ENCODE data around the gene SEMA5A. TPM values are rescaled to one million over a fixed set of nuclear protein-coding genes. Genes with fewer than 3 reads are reported as not detected.

Gene SEMA5A
- total RNA-seq, 1 donor from 2014 or later = not detected

DNA sequence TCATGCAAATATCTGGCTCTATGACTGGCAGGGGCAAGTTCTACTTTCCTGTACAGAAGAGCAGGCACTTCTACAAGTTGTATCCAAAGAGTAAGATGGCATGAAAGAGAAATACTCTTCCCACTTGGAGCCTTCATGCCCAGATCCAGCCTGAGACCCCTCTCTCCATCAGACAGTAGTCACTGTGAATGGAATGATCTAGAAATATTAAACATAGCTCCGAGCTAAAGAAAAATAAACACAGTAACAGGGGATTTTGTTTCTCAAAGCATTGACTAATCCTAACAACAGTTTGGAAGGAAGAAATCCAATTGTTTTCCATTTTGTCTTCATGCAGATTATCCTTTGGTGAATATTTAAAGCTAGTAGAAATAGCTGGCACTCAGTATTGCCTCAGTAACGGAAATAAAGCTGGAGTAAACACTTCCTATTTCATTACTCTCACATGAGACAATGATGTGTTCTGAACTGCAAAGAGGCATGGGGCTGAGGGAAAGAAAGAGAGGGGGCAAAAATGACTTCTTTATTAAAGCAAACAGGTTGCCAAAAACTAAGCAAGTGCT is 100.0 kb downstream of the SEMA5A start:
- DNase-seq = no peak
- intact Hi-C loops (cut with micrococcal nuclease) = no loop called here
- H3K4me3 Mint-ChIP-seq = no peak overlapping the region

DNA sequence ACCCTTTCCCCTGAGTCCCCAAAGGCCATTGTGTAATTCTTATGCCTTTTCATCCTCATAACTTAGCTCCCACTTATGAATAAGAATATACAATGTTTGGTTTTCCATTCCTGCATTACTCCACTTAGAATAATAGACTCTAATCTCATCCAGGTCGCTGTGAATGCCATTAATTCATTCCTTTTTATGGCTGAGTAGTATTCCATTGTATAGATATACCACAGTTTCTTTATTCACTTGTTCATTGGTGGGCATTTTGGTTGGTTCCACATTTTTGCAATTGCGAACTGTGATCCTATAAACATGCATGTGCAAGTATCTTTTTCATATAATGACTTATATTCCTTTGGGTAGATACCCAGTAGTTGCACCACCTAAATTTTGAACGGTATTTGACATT is 101.5 kb downstream of the SEMA5A start:
- Mint-ChIP-seq H3K36me3 (ENCODE audit: low read depth) (no peaks in the 10 kb centered on the region), H3K4me3 (no peak overlapping the region), H3K27ac (no peak overlapping the region), H3K9me3 (peaks cover 23% of the 10 kb centered on the region), H3K4me1 (no peaks in the 10 kb centered on the region), H3K27me3 (no peaks in the 10 kb centered on the region)
- no peak for DNase-seq
- intact Hi-C loops (cut with micrococcal nuclease) = no loop called here

More for the DNA sequence above, 100.0 kb downstream of the SEMA5A start:
- no peaks in the 10 kb centered on the region for H3K36me3 Mint-ChIP-seq (ENCODE audit: low read depth)
- H3K27me3 Mint-ChIP-seq = no peaks in the 10 kb centered on the region
- H3K27ac Mint-ChIP-seq = no peak overlapping the region
- peaks cover 23% of the 10 kb centered on the region for H3K9me3 Mint-ChIP-seq
- H3K4me1 Mint-ChIP-seq = no peaks in the 10 kb centered on the region

DNA sequence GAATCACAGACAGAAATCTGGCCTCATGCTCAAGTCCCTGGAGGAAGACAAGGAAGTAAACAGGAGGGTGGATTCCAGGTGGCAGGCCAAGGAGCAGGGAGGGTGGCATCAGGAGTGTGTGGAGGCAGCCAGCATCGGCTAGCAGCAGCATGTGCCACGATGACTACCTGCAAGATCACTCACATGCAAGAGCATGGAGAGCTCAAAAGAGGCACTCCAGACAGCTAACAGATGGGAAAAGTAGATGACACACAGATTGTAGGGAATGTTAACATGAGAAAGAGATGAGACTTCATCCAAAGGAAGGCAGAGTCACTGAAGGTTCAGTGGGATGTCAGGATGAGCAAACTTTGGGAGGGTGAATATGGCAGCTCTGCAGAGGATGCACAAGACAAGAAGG is 104.3 kb downstream of the SEMA5A start:
- no peak for DNase-seq
- peaks cover 9% of the 10 kb centered on the region for H3K9me3 Mint-ChIP-seq
- intact Hi-C loops (cut with micrococcal nuclease) = no loop called here
- H3K4me3 Mint-ChIP-seq = no peak overlapping the region
- no peaks in the 10 kb centered on the region for H3K4me1 Mint-ChIP-seq
- H3K27ac Mint-ChIP-seq = no peak overlapping the region
- no peaks in the 10 kb centered on the region for H3K27me3 Mint-ChIP-seq
- H3K36me3 Mint-ChIP-seq (ENCODE audit: low read depth) = no peaks in the 10 kb centered on the region

DNA sequence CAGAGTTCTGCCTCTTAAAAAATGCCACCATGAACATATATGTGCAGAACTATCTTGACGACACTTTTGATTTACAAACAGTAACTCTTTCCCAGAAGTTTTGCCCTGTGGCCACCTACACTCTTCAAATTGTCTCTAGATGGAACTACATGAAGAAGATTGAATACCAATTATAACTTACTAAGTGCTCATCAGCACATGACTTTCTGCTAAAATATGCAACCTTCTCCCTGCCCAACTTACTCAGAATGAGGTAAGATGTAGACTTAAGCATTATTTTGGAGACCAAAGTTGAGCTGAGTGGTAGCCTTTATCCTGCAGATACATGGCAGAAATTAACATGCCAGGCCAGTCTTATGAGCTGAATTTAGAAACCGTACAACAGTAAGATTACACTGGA is 105.4 kb downstream of the SEMA5A start:
- Mint-ChIP-seq H3K9me3 (peaks cover 9% of the 10 kb centered on the region), H3K27ac (no peak overlapping the region), H3K4me1 (no peaks in the 10 kb centered on the region), H3K36me3 (ENCODE audit: low read depth) (no peaks in the 10 kb centered on the region), H3K4me3 (no peak overlapping the region), H3K27me3 (no peaks in the 10 kb centered on the region)
- DNase-seq = no peak
- intact Hi-C loops (cut with micrococcal nuclease) = no loop called here

DNA sequence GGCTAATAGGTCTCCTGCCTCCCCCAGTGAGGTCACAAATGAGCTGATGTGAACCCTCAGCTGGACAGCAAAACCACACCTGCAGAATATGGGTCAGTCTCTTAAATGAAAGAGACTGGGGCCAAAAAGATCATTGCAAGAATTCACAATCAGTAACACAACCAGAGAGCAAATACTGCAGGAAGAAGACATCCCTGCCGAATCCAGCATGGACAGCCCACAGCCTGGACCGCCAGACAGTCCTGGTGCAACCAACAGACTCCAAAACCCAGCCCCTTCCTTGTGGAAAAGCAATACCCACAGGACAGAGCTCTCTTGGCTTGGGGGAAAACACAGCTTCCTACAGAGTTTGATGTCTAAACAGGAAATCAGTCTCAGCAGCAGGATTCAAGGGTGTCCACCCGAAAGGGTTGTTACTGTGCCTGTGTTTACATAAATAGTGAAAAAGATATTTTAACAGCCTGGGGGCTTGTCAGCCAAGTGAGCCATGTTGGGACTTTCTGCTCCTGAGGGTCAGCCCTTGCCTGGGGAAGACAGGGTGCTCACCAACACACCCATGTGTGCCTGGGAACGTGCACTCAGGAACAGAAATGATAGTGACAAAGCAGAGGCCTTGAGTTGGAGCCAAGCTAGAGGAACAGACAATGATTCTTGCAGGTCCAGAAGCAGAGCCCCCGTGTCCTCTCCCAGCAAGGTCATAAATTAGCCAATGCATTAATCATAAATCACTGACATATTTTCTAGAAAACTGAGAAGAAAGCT is 106.2 kb downstream of the SEMA5A start:
- intact Hi-C loops (cut with micrococcal nuclease) = no loop called here
- H3K27ac Mint-ChIP-seq = no peak overlapping the region
- H3K4me1 Mint-ChIP-seq = no peaks in the 10 kb centered on the region
- no peaks in the 10 kb centered on the region for H3K27me3 Mint-ChIP-seq
- peaks cover 9% of the 10 kb centered on the region for H3K9me3 Mint-ChIP-seq
- H3K4me3 Mint-ChIP-seq = no peak overlapping the region
- DNase-seq = no peak
- H3K36me3 Mint-ChIP-seq (ENCODE audit: low read depth) = no peaks in the 10 kb centered on the region

DNA sequence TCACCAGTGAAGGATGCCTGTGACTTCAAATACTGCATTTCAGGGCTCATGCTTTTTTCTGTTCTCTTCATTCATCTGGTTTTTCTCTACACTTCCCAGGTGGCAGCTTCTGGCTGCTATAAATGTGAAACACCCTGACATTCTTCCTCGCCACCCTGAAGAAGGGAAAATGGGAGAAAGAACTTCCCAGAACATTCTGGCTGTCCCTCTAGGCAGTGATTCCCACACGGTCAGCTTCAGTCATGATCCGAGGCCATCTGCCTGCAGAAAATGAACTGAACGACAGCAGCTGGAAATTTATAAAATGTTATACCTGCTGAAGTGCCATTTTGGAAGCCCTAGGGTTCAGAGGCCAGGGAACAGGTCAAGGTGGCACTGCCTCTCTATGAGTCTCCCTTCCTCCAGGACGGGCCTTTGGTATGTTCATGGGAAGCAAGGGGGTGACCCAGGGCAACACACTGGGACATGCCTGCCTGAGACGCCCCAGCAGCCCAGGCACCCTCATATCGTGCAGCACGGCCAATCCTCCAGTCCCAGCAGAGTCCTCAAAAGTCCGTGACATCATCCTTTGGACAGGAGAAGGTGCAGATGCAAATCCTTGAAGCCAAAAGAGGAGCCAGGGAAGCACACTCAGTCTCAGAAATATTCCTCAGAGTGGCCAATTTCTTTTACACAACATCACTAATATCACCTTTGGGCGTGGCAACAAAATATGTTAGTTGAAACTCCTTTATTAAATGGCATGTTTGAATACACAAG is 107.1 kb downstream of the SEMA5A start:
- intact Hi-C loops (cut with micrococcal nuclease) = no loop called here
- Mint-ChIP-seq H3K9me3 (peaks cover 9% of the 10 kb centered on the region), H3K27me3 (no peaks in the 10 kb centered on the region), H3K4me3 (no peak overlapping the region), H3K27ac (no peak overlapping the region), H3K4me1 (no peaks in the 10 kb centered on the region), H3K36me3 (ENCODE audit: low read depth) (no peaks in the 10 kb centered on the region)
- DNase-seq = no peak

DNA sequence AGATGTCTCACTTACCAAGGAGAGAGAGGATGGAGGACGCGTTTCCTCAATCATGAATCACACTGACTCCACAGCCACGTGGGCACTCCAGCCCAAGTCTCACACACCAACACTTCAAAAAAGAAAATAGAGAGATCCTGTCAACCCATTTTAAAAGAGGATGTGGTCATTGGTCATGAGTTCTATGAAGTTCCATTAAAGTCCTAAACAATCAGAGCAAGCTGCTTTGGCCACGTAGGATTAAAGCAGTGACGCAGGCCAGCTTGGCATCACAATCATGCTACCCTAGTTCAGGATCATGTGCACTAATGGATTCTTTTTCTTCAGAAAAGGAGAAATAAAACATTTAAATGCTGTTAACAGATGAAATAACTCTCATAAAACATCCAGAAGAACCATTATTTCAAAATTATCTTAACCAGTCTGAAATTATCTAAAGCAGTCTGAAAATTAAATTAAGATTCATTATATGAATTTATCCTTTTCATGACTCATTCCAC is 108.1 kb downstream of the SEMA5A start:
- no peaks in the 10 kb centered on the region for H3K36me3 Mint-ChIP-seq (ENCODE audit: low read depth)
- H3K27me3 Mint-ChIP-seq = no peaks in the 10 kb centered on the region
- DNase-seq = no peak
- peaks cover 6% of the 10 kb centered on the region for H3K9me3 Mint-ChIP-seq
- no peak overlapping the region for H3K4me3 Mint-ChIP-seq
- H3K4me1 Mint-ChIP-seq = no peaks in the 10 kb centered on the region
- intact Hi-C loops (cut with micrococcal nuclease) = no loop called here
- H3K27ac Mint-ChIP-seq = no peak overlapping the region

DNA sequence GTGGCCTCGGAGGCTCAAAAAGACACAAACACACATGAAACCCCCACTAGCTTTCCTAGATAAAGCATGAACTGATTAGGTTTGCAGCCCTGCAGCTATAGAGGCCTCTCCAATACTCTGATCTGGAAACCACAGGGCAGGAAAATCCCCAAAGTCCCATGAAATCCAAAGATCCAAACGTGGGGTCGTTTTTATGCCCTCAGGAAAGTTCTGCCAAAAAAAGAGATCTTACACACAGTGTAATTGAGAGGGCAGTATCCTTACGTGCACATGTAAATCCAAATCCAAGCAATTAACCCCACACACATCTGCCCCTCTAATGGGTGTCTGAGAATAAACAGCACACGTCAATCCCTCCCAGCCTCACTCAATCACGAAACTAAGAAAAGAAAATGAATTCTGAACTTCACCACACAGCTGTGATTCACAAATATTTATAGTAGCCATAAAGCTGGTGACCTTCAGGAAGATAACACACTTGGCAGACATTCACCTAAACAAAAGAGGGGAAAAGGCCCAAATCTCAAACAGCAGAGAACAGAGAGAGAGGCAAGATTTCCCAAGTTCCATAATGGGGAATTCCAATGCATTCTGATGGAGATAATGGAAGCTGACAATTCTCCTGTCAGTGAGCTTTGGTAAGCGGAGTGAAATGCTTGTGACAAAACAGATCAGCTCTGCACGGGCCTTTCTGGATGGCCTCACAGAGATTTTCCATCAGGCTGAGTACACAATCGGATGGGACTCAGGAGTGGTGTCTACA is 114.2 kb downstream of the SEMA5A start:
- intact Hi-C loops (cut with micrococcal nuclease) = no loop called here

DNA sequence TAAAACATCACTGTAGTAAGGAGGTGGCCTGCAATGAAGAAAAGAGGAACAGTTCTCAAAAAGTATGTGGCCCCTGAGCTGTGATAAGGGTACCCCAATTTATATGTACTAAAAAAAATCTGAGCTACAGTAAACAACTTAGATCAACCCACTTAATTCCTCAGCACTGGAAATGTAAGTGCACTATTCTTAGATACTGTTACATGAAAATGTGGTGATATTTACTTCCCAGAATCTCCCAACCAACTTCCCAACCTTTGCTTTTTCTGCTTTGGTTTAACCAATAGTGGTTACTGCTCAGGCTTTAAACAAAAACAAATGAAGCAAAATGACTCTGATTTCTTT is 114.8 kb downstream of the SEMA5A start:
- Mint-ChIP-seq H3K27me3 (no peaks in the 10 kb centered on the region), H3K4me3 (no peak overlapping the region), H3K4me1 (no peaks in the 10 kb centered on the region), H3K36me3 (ENCODE audit: low read depth) (no peaks in the 10 kb centered on the region), H3K27ac (no peak overlapping the region), H3K9me3 (no peaks in the 10 kb centered on the region)
- intact Hi-C loops (cut with micrococcal nuclease) = no loop called here
- DNase-seq = no peak

More for the DNA sequence above, 114.2 kb downstream of the SEMA5A start:
- H3K4me3 Mint-ChIP-seq = no peak overlapping the region
- no peaks in the 10 kb centered on the region for H3K4me1 Mint-ChIP-seq
- no peak overlapping the region for H3K27ac Mint-ChIP-seq
- no peaks in the 10 kb centered on the region for H3K36me3 Mint-ChIP-seq (ENCODE audit: low read depth)
- H3K9me3 Mint-ChIP-seq = no peaks in the 10 kb centered on the region
- DNase-seq = no peak
- H3K27me3 Mint-ChIP-seq = no peaks in the 10 kb centered on the region

DNA sequence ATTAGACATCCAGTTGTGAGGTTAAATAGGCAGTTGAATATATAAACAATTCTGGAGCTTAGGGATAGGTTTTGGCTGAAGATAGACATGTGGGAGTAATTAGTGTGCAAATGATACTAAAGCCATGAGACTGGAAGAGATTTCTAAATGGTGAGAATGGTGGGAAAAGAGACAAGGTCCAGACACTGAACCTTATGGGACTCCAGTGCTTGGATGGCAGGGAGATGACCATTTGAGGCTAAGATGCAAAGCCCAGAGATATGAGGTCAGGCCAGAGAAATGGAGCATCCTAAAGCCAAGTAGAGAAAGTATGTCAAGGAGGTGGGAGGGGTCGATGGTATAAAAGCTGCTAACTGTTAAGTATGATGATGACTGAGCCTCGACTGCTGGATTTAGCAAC is 115.6 kb downstream of the SEMA5A start:
- Mint-ChIP-seq H3K4me1 (no peaks in the 10 kb centered on the region), H3K4me3 (no peak overlapping the region), H3K9me3 (no peaks in the 10 kb centered on the region), H3K27ac (no peak overlapping the region), H3K36me3 (ENCODE audit: low read depth) (no peaks in the 10 kb centered on the region), H3K27me3 (no peaks in the 10 kb centered on the region)
- intact Hi-C loops (cut with micrococcal nuclease) = no loop called here
- DNase-seq = no peak

DNA sequence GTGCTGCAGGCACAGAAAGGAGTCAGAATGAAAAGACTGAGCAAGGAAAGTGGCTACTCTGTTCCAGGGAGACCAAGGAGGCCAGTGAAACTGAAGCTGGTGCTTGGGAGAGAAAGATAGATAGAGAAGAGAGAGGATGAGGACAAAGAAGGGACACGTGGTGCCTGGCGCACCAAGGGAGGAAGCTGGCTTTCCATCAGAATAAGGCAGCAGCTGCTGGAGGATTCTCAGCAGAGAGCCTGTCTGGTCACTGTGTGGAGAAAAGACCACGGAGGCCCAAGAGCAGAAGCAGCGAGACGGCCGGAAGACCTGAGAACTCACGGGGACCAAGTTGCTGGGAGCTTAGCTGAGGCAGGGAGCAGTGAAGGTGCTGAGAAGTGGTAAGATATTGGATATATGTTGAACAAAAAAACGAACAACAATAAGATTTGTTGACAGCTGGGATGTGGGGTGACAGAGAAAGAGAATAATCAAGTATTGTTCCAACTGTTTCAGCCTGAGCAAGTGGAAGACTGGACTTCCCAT is 116.1 kb downstream of the SEMA5A start:
- H3K27ac Mint-ChIP-seq = no peak overlapping the region
- H3K36me3 Mint-ChIP-seq (ENCODE audit: low read depth) = no peaks in the 10 kb centered on the region
- no peak for DNase-seq
- intact Hi-C loops (cut with micrococcal nuclease) = no loop called here
- no peak overlapping the region for H3K4me3 Mint-ChIP-seq
- no peaks in the 10 kb centered on the region for H3K27me3 Mint-ChIP-seq
- no peaks in the 10 kb centered on the region for H3K9me3 Mint-ChIP-seq
- no peaks in the 10 kb centered on the region for H3K4me1 Mint-ChIP-seq

DNA sequence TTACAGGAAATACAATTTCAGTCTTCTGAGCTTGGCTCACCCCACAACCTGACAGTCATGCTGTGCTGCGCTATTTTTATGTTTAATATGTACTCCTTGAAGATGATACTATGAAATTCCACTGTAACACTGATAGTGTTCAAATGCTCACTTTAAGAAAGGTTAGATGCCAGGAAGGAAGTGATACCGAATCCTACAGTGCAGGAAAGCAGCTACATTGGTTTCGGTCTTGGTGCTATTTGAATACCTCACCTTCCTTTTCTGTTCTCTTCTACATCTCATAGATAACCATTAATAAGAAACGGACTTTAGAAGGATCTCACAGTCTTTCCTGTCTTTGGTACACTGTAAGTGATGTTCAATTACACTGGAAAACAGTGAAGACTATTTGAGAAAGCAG is 117.6 kb downstream of the SEMA5A start:
- Mint-ChIP-seq H3K27ac (no peak overlapping the region), H3K27me3 (no peaks in the 10 kb centered on the region), H3K4me1 (no peaks in the 10 kb centered on the region), H3K36me3 (ENCODE audit: low read depth) (no peaks in the 10 kb centered on the region), H3K9me3 (no peaks in the 10 kb centered on the region), H3K4me3 (no peak overlapping the region)
- intact Hi-C loops (cut with micrococcal nuclease) = no loop called here
- no peak for DNase-seq

DNA sequence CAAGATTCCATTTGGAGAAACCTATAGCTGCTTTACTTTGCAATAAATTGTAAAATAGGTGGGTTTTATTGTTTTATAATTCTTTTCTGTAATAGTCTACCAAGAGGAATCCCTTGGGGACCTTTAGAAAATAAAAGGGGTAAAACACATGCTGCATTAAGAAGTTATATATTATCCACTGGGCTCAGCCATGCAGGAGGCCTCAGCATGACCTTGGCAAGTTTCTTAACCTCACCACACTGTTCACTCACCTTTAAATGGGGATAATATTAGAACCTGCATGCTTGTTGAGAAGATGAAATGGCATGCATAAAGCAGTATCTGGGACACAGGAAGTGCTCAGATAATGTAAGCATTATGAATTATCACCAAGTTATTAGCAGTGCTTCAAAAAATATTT is 120.2 kb downstream of the SEMA5A start:
- H3K9me3 Mint-ChIP-seq = peaks cover 3% of the 10 kb centered on the region
- H3K4me3 Mint-ChIP-seq = no peak overlapping the region
- DNase-seq = no peak
- intact Hi-C loops (cut with micrococcal nuclease) = no loop called here
- H3K27me3 Mint-ChIP-seq = no peaks in the 10 kb centered on the region
- H3K27ac Mint-ChIP-seq = no peak overlapping the region
- H3K36me3 Mint-ChIP-seq (ENCODE audit: low read depth) = no peaks in the 10 kb centered on the region
- H3K4me1 Mint-ChIP-seq = no peaks in the 10 kb centered on the region

All from activated CD4-positive, alpha-beta T cell treated with anti-CD3 and anti-CD28 coated beads, Interleukin-2, amount 10 ng/mL, durations not matched to agents 24 days and 14 days (primary cell).